Renal cortex interstitium (tissue), 11 donors: Measurements from ENCODE around the gene ARHGAP26. TPM values are rescaled to one million over a fixed set of nuclear protein-coding genes. Genes with fewer than 3 reads are reported as not detected.
"Not testable (repeated sequence)": the region's sequence is repeated elsewhere in the genome, so short reads cannot be mapped to it uniquely, and the experiment has no call there.

ENCODE experiments used
- DNase-seq, 11 donors: peaks; one replicate each; pipeline ENCODE4 v3.0.0-alpha.2; 2013; ENCODE audit warnings: low read depth in 9 of 11, low spot score in 4 of 11; ENCODE audit errors: extremely low read depth in 1 of 11
- polyA plus RNA-seq, 3 donors: library from polyadenylated mRNA; unstranded; fragments of 120-200 nt; gene quantifications; one replicate each; pipeline ENCODE4 v1.2.1, GENCODE V29; 2013; ENCODE audit not compliant: insufficient read length in 3 of 3

The ARHGAP26 gene
- polyA plus RNA-seq, 3 donors, result 10.7 to 13.7 (median 10.9) TPM

DNA sequence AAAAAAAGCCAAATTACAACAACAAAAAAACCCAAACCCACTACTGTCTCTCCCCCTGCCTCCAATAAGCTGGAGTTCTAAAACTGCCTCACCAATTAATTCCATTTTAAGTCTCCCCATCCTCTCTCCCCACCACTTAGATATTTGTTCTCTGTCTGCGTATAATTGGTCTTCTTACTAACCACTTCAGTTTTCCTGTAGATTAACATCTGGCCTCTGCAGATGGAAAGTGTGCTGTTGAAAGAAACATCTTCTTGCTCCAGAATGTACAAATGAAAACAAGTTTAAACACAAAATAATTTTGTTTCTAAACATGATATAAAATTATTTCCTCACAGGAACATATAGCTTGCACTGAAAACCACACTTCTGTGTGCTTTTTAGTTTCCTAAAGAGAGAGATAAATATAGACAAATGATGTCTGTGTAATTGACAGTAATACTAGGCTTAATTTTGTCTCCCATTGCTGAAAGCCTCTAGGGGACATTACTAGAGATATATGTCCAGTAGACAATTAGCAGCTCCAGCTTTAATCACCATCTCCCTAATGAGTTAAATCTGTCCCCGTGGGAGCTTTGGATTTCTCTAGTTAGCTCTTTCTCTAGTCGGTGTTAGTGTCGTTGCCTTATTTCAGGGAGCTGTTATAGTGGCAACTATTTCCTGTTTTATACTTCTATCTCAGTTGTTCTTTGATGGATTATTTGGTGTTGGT, 164.0 kb downstream of the ARHGAP26 start:
- DNase-seq, result no peak

DNA sequence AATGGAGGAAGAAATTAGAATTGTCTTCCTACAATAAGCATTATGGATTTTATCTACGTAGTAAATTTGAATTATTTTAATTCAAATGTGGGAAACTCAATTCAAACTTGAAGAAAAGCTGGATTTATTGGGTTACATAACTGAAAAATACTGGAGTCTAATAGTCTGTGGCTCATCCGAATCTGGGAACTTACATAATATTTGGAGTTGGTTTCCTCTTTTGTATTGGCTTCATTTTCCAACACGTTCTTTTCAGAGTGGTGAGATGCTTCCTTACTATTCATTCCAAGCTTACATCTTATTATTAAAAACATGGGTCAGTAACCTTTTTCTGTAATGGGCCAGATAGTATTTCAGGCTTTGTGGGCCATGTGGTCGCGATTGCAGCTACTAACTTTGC, 164.8 kb downstream of the ARHGAP26 start:
- DNase-seq, result no peak

DNA sequence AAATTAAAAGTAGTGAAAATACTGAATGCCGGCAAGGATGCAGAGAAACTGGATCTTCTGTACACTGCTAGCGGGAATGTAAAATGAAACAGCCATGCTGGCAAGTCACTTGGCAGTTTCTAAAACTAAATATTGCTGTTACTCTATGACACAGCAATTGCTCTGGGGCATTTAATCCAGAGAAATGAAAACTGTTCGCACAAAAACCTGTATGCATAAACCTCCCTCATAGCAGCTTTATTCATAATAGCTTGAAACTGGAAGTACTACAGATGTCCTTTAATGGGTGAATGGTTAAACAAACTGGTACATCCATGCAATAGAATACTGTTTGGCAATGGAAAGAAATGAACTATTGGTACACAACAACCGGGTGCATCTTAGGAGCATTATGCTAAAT, 167.2 kb downstream of the ARHGAP26 start:
- DNase-seq, result no peak

DNA sequence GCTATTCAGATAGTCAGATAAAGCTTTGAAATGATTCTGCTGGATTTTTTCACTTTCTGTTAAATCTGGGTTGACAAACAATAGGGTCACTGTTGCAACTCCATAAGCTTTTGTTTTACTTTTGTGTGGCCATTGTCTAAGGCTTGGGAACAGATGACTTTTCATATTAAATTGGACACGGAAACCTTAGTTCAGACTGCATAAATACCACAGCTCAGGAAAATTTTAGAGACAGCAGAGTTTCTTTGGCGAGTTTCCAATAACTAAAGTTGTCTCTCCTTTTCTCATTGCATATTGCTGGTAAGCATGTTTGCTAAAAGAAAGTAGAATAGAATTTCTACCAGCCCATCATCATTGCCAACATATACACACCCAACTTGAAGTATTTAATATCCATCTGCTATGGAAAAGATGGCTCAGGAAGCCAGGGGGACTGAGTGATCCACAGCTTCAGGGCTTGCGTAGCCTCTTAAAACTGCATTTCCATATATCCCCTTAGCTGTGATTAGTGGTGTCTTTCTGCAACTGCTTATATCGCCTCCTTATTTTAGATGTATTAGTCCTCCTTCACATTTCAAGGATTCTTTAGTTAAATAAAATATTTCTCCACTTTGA, 168.2 kb downstream of the ARHGAP26 start:
- DNase-seq, result no peak

DNA sequence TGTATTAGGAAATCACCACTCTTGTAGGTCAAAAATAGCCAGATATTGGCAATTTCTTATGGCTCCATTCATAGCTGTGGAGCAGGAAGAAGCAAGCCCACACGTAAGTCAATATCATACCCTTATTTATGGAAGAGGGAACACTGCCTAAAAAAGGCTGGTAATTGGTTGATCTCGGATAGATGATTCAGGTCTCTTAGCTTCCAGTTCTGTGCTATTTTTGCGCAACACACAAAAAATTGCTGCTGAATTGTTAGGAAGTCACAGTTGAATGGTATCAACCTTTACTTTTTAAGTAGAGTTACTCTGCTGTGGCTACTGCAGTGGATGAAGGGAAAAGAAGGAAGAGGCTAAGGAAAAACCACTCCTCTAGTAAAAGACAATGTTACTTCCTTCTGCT, 168.8 kb downstream of the ARHGAP26 start:
- DNase-seq, result no peak

GRCh38 chr5:142939884-142940283, 169.7 kb downstream of the ARHGAP26 start:
- DNase-seq, result no peak

GRCh38 chr5:142941245-142941644, 171.1 kb downstream of the ARHGAP26 start:
- DNase-seq, result no peak

DNA sequence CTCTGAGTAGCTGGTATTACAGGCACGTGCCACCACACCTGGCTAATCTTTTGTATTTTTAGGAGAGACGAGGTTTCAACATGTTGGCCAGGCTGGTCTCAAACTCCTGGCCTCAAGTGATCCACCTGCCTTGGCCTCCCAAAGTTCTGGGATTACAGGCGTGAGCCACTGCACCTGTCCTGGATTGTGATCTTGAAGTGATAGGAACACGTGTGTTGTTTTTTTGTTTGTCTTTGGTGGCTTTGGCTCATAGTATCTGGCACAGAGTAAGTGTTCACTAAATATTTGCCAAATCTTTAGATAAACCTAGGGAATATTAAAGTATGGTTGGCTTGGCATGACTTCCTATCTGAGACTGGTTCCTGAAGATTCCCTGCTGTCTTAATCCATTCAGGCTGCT, 172.7 kb downstream of the ARHGAP26 start:
- no peak for DNase-seq

DNA sequence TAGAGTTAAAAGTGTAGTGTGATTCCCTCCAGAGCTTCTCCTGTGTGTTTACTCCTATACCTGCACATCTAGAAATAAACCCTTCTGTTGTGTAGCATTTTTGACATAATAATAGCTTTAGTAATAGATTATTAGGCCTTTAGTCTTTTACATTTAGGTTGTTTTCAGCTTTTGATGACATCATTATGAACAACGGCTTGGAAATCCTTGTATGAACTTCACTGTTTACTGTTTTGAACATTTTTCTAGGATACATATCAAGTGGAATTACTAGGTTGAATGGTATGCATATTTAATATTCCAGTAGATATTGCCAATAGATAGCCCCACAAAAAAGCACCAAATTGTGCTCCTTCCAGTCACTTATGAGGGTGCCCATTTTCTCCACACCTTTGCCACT, 174.0 kb downstream of the ARHGAP26 start:
- no peak for DNase-seq

GRCh38 chr5:142945321-142945720, 175.1 kb downstream of the ARHGAP26 start:
- DNase-seq, result no peak

- no peak for DNase-seq
These were observed 175.7 kb downstream of the ARHGAP26 start for GRCh38 chr5:142945845-142946244.

GRCh38 chr5:142946547-142947426, 176.6 kb downstream of the ARHGAP26 start:
- no peak for DNase-seq

GRCh38 chr5:142947427-142947709, 177.2 kb downstream of the ARHGAP26 start:
- no peak for DNase-seq

DNA sequence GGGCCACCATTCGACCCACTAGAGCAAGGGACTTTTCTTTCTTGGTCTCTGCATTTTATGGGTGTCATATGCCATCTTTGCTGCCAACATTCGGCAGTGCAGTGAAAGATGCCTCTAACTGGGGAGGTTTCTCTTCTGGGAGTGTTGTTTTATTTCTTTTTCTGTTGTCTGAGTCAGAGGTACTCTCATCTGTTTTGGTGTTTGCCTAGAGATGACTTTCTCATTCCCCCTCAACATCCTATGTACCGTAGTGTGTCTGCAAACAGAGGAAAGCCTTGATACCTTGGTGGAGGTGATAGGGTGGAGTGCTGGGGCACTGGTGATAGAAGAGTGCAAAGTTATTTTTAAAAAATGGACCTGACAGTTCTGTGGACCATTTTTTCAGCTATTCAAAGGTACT, 182.1 kb downstream of the ARHGAP26 start:
- no peak for DNase-seq

DNA sequence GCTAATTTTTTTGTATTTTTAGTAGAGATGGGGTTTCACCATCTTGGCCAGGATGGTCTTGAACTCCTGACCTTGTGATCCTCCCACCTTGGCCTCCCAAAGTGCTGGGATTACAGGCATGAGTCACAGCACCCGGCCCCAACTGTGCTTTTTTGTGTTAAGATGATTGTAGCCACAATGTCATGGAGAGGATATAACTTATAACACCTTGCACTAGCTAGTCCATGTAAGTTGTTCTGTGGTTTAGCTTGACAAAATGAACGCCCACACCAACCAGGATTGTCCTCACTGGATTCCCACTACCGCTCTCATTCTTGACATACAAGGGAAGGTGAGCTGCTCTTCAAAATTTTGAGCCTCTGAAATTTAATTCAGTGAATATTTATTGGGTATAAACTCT, 182.7 kb downstream of the ARHGAP26 start:
- DNase-seq, result not testable (repeated sequence)

- no peak for DNase-seq
These were observed 184.3 kb downstream of the ARHGAP26 start for GRCh38 chr5:142954455-142954854.

DNA sequence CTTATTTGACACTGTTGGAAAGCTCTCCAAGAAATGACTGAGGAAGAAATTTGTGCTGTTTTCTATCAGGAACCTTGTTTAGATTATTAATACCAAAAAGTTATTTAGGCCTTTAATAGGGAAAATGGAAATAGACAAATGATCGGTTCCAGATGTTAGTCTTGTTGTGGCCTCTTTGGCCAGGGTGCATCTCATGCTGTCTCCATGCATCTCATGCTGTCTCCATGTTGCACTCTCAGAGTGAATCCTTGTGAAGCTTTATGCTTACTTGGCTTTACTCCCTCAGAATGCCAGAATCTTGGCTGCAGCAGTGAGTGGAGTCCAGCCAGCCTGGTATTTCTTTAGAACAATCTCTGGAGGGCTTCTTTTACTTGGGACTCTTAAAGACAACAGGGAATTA, 185.5 kb downstream of the ARHGAP26 start:
- DNase-seq, result no peak

DNA sequence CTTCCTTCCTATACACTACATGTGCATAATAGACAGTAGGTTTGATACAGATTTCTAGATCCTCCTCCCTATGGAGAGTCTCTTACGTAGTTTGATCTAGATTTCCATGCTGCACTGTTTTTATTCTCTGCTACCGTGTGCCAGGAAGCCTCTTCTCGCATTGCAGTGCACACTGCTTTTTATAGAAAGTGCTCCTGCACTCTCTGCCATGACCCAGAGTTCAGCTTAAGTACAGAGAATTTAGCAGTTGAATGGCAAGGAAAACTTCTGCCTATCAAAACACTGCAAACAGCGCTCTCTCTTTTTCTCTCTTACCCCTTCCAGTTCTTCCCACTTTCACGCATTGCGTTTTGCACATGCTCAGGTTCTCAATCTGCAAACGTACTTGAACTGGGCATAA, 187.4 kb downstream of the ARHGAP26 start:
- DNase-seq, result no peak

- DNase-seq, result no peak
These were observed 188.9 kb downstream of the ARHGAP26 start for GRCh38 chr5:142958944-142959682.
